Keratinocyte (primary cell): Measurements from ENCODE around the gene ERC2. TPM values are rescaled to one million over a fixed set of nuclear protein-coding genes. Genes with fewer than 3 reads are reported as not detected.

ENCODE experiments used
- DNase-seq: peaks from one replicate; pipeline ENCODE4 v3.0.0-alpha.2; 2011; ENCODE audit warnings: low read depth, missing footprints, low spot score
- FAIRE-seq: peaks from 2 replicates; lab custom pipeline; 2011; peaks lifted over from hg19 to GRCh38; lab: Jason Lieb, UNC
- H2AFZ ChIP-seq: 2 replicates; pipeline ENCODE4 v1.6.0; 2012; ENCODE audit warnings: low read length, control low read depth, inconsistent platforms; ENCODE audit not compliant: control insufficient read depth
- H3K27ac ChIP-seq: 2 replicates; pipeline ENCODE4 v1.5.1; 2011; ENCODE audit warnings: low read length; ENCODE audit not compliant: control insufficient read depth, insufficient read depth
- H3K27me3 ChIP-seq: 3 replicates; pipeline ENCODE4 v1.6.0; 2011; ENCODE audit warnings: low read length; ENCODE audit not compliant: control insufficient read depth, insufficient read depth; ENCODE audit errors: extremely low read depth
- H3K36me3 ChIP-seq, 2 experiments: 2 replicates in 1 of 2; 3 replicates in 1 of 2; pipeline ENCODE4 v1.5.1; 2011; ENCODE audit warnings: low read length in 2 of 2, mild to moderate bottlenecking in 1 of 2; ENCODE audit not compliant: control insufficient read depth in 2 of 2, insufficient read depth in 2 of 2; ENCODE audit errors: extremely low read depth in 1 of 2
- H3K4me1 ChIP-seq: 3 replicates; pipeline ENCODE4 v1.5.1; 2011; ENCODE audit warnings: low read length; ENCODE audit not compliant: control insufficient read depth, insufficient read depth; ENCODE audit errors: extremely low read depth
- H3K4me2 ChIP-seq: 3 replicates; pipeline ENCODE4 v1.6.0; 2011; ENCODE audit warnings: low read depth, low read length; ENCODE audit not compliant: control insufficient read depth, insufficient read depth; ENCODE audit errors: extremely low read depth
- H3K4me3 ChIP-seq, 3 experiments: fragments of 200-600 bp in 1 of 3; sonication (generic) in 1 of 3; 2 replicates in 2 of 3; 3 replicates in 1 of 3; pipeline ENCODE4 v1.5.1; 2011 to 2016; ENCODE audit warnings: low read length in 3 of 3, mild to moderate bottlenecking in 3 of 3, control low read depth in 2 of 3, inconsistent platforms in 1 of 3, low read depth in 1 of 3, mixed read lengths in 1 of 3, mixed run types in 1 of 3, moderate library complexity in 1 of 3; ENCODE audit not compliant: control insufficient read depth in 2 of 3, insufficient read depth in 2 of 3; ENCODE audit errors: extremely low read depth in 1 of 3
- H3K79me2 ChIP-seq: 2 replicates; pipeline ENCODE4 v1.6.0; 2012; ENCODE audit warnings: low read length; ENCODE audit not compliant: control insufficient read depth, insufficient read depth
- H3K9ac ChIP-seq: 3 replicates; pipeline ENCODE4 v1.6.0; 2011; ENCODE audit warnings: low read length; ENCODE audit not compliant: control insufficient read depth, insufficient read depth; ENCODE audit errors: extremely low read depth
- H3K9me1 ChIP-seq: 3 replicates; pipeline ENCODE4 v1.6.0; 2011; ENCODE audit warnings: low read length; ENCODE audit not compliant: control insufficient read depth, insufficient read depth; ENCODE audit errors: extremely low read depth
- H3K9me3 ChIP-seq: 2 replicates; pipeline ENCODE4 v1.5.1; 2012; ENCODE audit warnings: low read depth, low read length; ENCODE audit not compliant: control insufficient read depth
- H4K20me1 ChIP-seq: 3 replicates; pipeline ENCODE4 v1.6.0; 2011; ENCODE audit warnings: low read length; ENCODE audit not compliant: control insufficient read depth, insufficient read depth; ENCODE audit errors: extremely low read depth
- CTCF ChIP-seq, 3 experiments: IDR thresholded peaks in 1 of 3; conservative IDR thresholded peaks in 1 of 3; optimal IDR thresholded peaks in 1 of 3; 2 replicates in 2 of 3; 3 replicates in 1 of 3; pipeline versions ENCODE3 to v1.5.1; 2011; ENCODE audit warnings: low read length in 3 of 3, mild to moderate bottlenecking in 3 of 3, moderate library complexity in 2 of 3, control low read depth in 1 of 3, inconsistent platforms in 1 of 3; ENCODE audit not compliant: insufficient read depth in 2 of 3; ENCODE audit errors: extremely low read depth in 1 of 3
- EZH2 ChIP-seq: IDR thresholded peaks from one replicate; pipeline ENCODE4 v1.6.1; 2012; ENCODE audit warnings: inconsistent platforms, mild to moderate bottlenecking, low read length, moderate library complexity
- dilution Hi-C: fragments of 300-500 bp; cut with MboI; formaldehyde crosslinking; loops from one replicate; pipeline ENCODE4 v1.7.0; 2020; ENCODE audit warnings: low sequenced_read_pairs; ENCODE audit not compliant: extremely low pct_ligation_motif_present
- polyA plus RNA-seq, 5 experiments: library from polyadenylated mRNA; depleted of rRNA in 3 of 5; stranded (reverse) in 3 of 5; stranded (forward) in 1 of 5; unstranded in 1 of 5; fragments of >200 nt; gene quantifications; 1 replicate in 1 of 5; 2 replicates in 3 of 5; 3 replicates in 1 of 5; pipeline versions ENCODE4 v1.2.1 to v1.2.3, GENCODE V29; 2011 to 2012; ENCODE audit warnings: missing spikeins in 2 of 5, low read depth in 1 of 5, low replicate concordance in 1 of 5

The ERC2 gene
- polyA plus RNA-seq, 1 donor (not counting 4 experiments of a cell fraction or from before 2014, with no cell fraction given): 0.08 TPM

DNA sequence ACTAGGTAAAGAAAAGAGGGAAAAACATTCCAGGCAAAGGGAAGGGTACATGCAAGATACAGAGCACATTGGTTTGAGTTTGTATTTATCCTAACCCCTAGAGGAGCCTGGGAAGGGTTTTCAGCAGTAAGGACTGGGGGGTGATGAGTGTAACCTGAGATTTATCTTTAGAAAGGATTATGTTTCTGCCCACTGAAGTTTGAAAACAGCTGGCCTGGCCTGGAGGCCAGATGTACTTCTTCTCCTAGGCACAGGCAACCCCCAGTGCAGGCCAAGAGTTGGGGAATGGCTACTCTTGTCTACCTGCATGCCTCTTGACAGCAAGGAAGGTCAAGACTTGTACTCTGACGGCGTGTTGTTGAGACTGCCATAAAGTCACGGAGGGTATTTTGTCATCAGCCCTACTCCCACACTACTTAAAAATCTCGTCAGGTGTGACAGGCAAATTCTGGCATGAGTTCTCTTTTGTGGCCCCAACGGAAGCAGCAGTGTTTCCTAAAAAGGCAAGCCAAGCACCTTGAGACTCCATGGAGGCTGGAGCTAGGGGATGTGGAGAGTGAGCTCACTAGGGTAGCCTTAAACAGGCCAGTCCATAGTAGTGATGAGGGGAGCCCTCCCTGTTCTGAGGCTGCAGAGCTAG, 739.7 kb downstream of the ERC2 start:
- Histone ChIP-seq H3K36me3 (no peaks in the 10 kb centered on the region), H3K79me2 (no peaks in the 10 kb centered on the region), H3K9ac (no peak overlapping the region), H3K27me3 (peaks cover 12% of the 10 kb centered on the region), H3K9me3 (no peaks in the 10 kb centered on the region), H2AFZ (no peak overlapping the region), H3K27ac (no peak overlapping the region), H4K20me1 (no peaks in the 10 kb centered on the region), H3K4me3 (no peak overlapping the region), H3K4me2 (no peak overlapping the region), H3K9me1 (no peaks in the 10 kb centered on the region), H3K4me1 (no peaks in the 10 kb centered on the region)
- TF ChIP-seq CTCF (optimal IDR thresholded peaks at IDR 0.05 in 1 of 3, IDR thresholded peaks at IDR 0.05 in 1 of 3, conservative IDR thresholded peaks at IDR 0.05 in 1 of 3; ENCODE audit: extremely low read depth in 1 of 3, insufficient read depth in 2 of 3, low read length in 3 of 3) (no peak), EZH2 (no peak)
- dilution Hi-C loops: loop anchor here (25.0 kb wide), 1 partner anchor 241 kb away; the partner anchor contains the start of gene WNT5A
- DNase-seq (no peak), FAIRE-seq (no peak)

DNA sequence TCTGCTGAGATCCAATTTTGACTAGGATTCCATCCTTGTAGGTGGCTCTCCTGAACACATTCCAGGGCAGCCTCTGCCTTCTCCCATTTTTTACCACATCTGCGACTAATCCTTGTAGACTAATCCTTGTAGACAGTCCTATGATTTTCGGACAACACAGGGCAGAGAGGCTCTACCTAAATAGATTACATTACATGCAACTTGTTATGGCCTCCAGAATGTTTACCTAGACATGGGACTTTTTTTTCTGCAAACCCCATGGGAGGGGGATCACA, 741.8 kb downstream of the ERC2 start:
- Histone ChIP-seq H3K27me3 (peaks cover 12% of the 10 kb centered on the region), H3K36me3 (no peaks in the 10 kb centered on the region), H3K27ac (no peak overlapping the region), H3K9me3 (no peaks in the 10 kb centered on the region), H3K4me2 (no peak overlapping the region), H3K9me1 (no peaks in the 10 kb centered on the region), H4K20me1 (no peaks in the 10 kb centered on the region), H3K4me1 (no peaks in the 10 kb centered on the region), H2AFZ (no peak overlapping the region), H3K4me3 (no peak overlapping the region), H3K79me2 (no peaks in the 10 kb centered on the region), H3K9ac (no peak overlapping the region)
- no peak for TF ChIP-seq CTCF (optimal IDR thresholded peaks at IDR 0.05 in 1 of 3, IDR thresholded peaks at IDR 0.05 in 1 of 3, conservative IDR thresholded peaks at IDR 0.05 in 1 of 3; ENCODE audit: extremely low read depth in 1 of 3, insufficient read depth in 2 of 3, low read length in 3 of 3)
- no peak for TF ChIP-seq EZH2
- dilution Hi-C loops: loop anchor here (25.0 kb wide), 1 partner anchor 239 kb away; the partner anchor contains the start of gene WNT5A
- FAIRE-seq: no peak
- DNase-seq: no peak
